HG03159 (cell line): ENCODE measurements around the gene ACER3.

ENCODE experiments used
- ATAC-seq: cut with Tn5 transposase; IDR thresholded peaks from one replicate; pipeline ENCODE4 v1.9.1; 2021; ENCODE audit warnings: mild to moderate bottlenecking, moderate library complexity; ENCODE audit not compliant: unreplicated experiment

ACER3 gene

GRCh38 chr11:77071671-77072605 is 211.2 kb downstream of the ACER3 start:
- ATAC-seq: no peak

- no peak for ATAC-seq
Measured at GRCh38 chr11:77072851-77073327, 212.2 kb downstream of the ACER3 start.

GRCh38 chr11:77073328-77074001 is 212.7 kb downstream of the ACER3 start:
- no peak for ATAC-seq

- no peak for ATAC-seq
Measured at GRCh38 chr11:77074205-77074604, 213.5 kb downstream of the ACER3 start.

GRCh38 chr11:77074626-77075221 is 214.0 kb downstream of the ACER3 start:
- ATAC-seq: no peak

- no peak for ATAC-seq
Measured at GRCh38 chr11:77075425-77075905, 214.7 kb downstream of the ACER3 start.
